ENCODE measurements around the gene JAGN1. TPM values are rescaled to one million over a fixed set of nuclear protein-coding genes. Genes with fewer than 3 reads are reported as not detected.

Gene JAGN1
- total and polyA plus RNA-seq, 7 experiments from 2014 or later = 16.0 to 54.5 (median 29.1) TPM

DNA sequence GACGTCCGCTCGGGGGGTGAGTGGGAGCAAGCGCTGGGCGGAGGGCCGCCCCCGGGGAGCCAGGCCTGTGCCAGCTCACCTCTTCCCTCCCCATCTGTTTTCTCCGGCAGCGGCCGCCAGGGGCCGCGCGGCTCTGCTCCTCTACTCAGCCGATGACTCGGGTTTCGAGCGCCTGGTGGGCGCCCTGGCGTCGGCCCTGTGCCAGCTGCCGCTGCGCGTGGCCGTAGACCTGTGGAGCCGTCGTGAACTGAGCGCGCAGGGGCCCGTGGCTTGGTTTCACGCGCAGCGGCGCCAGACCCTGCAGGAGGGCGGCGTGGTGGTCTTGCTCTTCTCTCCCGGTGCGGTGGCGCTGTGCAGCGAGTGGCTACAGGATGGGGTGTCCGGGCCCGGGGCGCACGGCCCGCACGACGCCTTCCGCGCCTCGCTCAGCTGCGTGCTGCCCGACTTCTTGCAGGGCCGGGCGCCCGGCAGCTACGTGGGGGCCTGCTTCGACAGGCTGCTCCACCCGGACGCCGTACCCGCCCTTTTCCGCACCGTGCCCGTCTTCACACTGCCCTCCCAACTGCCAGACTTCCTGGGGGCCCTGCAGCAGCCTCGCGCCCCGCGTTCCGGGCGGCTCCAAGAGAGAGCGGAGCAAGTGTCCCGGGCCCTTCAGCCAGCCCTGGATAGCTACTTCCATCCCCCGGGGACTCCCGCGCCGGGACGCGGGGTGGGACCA lies 42.6 kb downstream of the JAGN1 start:
- Mint-ChIP-seq H3K4me1 (peaks cover 30 to 58% (median 48%) of the 10 kb centered on the region in 7 donors), H3K27me3 (no peaks in the 10 kb centered on the region), H3K4me3 (peak overlapping the region; percentile 71 to 99 (median 98)), H3K27ac (peak overlapping the region; percentile 94 to 100 (median 99)), H3K9me3 (peaks cover 0 to 1% (median 0%) of the 10 kb centered on the region in 11 donors), H3K36me3 (peaks cover 0 to 7% (median 4%) of the 10 kb centered on the region in 5 donors)
- Histone ChIP-seq H3K27ac (ENCODE audit: low read depth, low read length) (peak overlapping the region; percentile 98), H3K36me3 (ENCODE audit: control insufficient read depth in 2 of 3, insufficient read depth in 3 of 3, low read length in 3 of 3) (peaks cover 0 to 13% (median 4%) of the 10 kb centered on the region in 3 experiments), H3K9me3 (ENCODE audit: control insufficient read depth in 2 of 3, low read length in 3 of 3) (no peaks in the 10 kb centered on the region), H3K4me3 (ENCODE audit: low read length) (peak overlapping the region; percentile 98), H3K4me1 (ENCODE audit: control insufficient read depth in 2 of 2, insufficient read depth in 2 of 2, low read length in 2 of 2) (peaks cover 25 to 28% of the 10 kb centered on the region in 2 donors), H3K27me3 (ENCODE audit: control insufficient read depth in 2 of 2, insufficient read depth in 2 of 2, low read length in 2 of 2) (no peaks in the 10 kb centered on the region)
- intact Hi-C loops (cut with micrococcal nuclease) = loop anchor here (1.0 to 10.0 kb wide), 26 partner anchors 13 to 568 kb away; partner anchors contain the start of genes BRK1 (in 2 of the 2), BRPF1 (in 2 of the 2), EMC3 (in 2 of the 2) and FANCD2 (in 2 of the 2)
- DNase-seq (peak; percentile 76 to 88 (median 84)), ATAC-seq (peak; percentile 74)
- ChIA-PET POLR2A (interaction anchor here (0.6 to 5.2 kb wide), 43 partner anchors 9 to 504 kb away, joined by 3 to 64 read pairs (median 7); partner anchors contain the start of genes ARPC4, BRPF1, CAMK1 and EMC3), CTCF (interaction anchor here (0.5 to 5.3 kb wide), 13 partner anchors 8 to 388 kb away, joined by 3 to 35 read pairs (median 4); partner anchors contain the start of genes FANCD2, MTMR14, PRRT3 and RPUSD3)

DNA sequence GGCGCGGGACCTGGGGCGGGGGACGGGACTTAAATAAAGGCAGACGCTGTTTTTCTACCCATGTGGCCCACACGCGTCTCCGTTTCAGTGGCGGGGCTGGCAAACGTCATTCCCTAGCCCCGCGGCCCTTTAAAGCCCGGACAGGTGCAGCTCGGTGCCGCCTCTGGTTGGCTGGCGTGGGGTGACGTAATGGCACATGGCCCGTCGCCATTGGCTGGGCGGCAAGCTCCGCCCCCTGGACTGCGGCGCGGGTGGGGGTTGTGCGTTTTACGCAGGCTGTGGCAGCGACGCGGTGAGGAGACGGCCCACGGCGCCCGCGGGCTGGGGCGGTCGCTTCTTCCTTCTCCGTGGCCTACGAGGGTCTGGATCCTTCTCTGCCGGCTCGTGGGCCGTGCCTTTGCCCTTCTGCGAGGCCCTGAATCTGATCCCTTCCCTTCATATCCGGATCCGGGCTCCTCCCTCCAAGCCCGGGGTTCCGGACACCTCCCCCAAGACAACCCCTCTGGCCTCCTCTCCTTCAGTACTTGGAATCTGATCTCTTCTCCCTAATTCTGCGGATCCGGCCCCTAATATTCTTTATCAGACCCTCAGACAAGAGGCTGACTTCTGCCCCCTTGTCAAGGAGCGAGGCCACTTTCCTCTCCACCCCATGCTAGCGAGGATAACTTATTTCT lies 43.3 kb downstream of the JAGN1 start, which contains the start of gene CRELD1:
Gene CRELD1 (plus strand): TSS at position 274 of the 674 bp plus-strand sequence. CDS start 605 bp downstream, outside the sequence.
- POLR2A ChIA-PET = interaction anchor here (0.6 to 5.2 kb wide), 41 partner anchors 8 to 503 kb away, joined by 3 to 64 read pairs (median 8); partner anchors contain the start of genes ARPC4, BRPF1, CAMK1 and EMC3
- H3K27ac Mint-ChIP-seq = peak within 1 kb of the TSS; percentile 94 to 100 (median 99)
- peaks cover 30 to 58% (median 48%) of the 10 kb centered on the region in 7 donors for H3K4me1 Mint-ChIP-seq
- intact Hi-C loops (cut with micrococcal nuclease) = loop anchor here (1.0 to 10.0 kb wide), 27 partner anchors 13 to 569 kb away; partner anchors contain the start of genes BRK1 (in 2 of the 2), BRPF1 (in 2 of the 2), EMC3 (in 2 of the 2) and FANCD2 (in 2 of the 2)
- H3K36me3 Mint-ChIP-seq = peaks cover 0 to 7% (median 4%) of the 10 kb centered on the region in 5 donors
- DNase-seq = peak; percentile 94 to 98 (median 98)
- H3K9me3 ChIP-seq (ENCODE audit: control insufficient read depth in 2 of 3, low read length in 3 of 3) = no peaks in the 10 kb centered on the region
- peak within 1 kb of the TSS; percentile 71 to 99 (median 98) for H3K4me3 Mint-ChIP-seq
- H3K27me3 Mint-ChIP-seq = no peaks in the 10 kb centered on the region
- peak within 1 kb of the TSS; percentile 98 for H3K4me3 ChIP-seq (ENCODE audit: low read length)
- peaks cover 0 to 1% (median 0%) of the 10 kb centered on the region in 11 donors for H3K9me3 Mint-ChIP-seq
- H3K4me1 ChIP-seq (ENCODE audit: control insufficient read depth in 2 of 2, insufficient read depth in 2 of 2, low read length in 2 of 2) = peaks cover 25 to 28% of the 10 kb centered on the region in 2 donors
- CTCF ChIA-PET = interaction anchor here (0.5 to 5.3 kb wide), 9 partner anchors 9 to 388 kb away, joined by 3 to 35 read pairs (median 5); partner anchors contain the start of genes FANCD2, MTMR14, PRRT3 and RPUSD3
- H3K36me3 ChIP-seq (ENCODE audit: control insufficient read depth in 2 of 3, insufficient read depth in 3 of 3, low read length in 3 of 3) = peaks cover 0 to 17% (median 4%) of the 10 kb centered on the region in 3 experiments
- H3K27ac ChIP-seq (ENCODE audit: low read depth, low read length) = peak within 1 kb of the TSS; percentile 98
- H3K27me3 ChIP-seq (ENCODE audit: control insufficient read depth in 2 of 2, insufficient read depth in 2 of 2, low read length in 2 of 2) = no peaks in the 10 kb centered on the region
- ATAC-seq = peak; percentile 92

DNA sequence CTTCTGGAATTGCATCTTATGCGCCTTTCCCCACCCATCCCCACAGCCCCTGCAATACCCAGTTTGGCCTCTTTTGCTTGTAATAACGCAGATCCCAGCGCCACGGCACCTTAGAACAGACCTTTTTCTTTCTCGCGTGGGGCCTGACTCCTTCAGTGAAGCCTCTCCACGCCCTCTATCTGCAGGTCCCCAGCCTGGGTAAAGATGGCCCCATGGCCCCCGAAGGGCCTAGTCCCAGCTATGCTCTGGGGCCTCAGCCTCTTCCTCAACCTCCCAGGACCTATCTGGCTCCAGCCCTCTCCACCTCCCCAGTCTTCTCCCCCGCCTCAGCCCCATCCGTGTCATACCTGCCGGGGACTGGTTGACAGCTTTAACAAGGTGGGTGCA lies 43.8 kb downstream of the JAGN1 start:
- DNase-seq (peak in 1 of 9 donors; percentile 65), ATAC-seq (peak; percentile 5)
- Mint-ChIP-seq H3K27me3 (no peaks in the 10 kb centered on the region), H3K9me3 (peaks cover 0 to 1% (median 0%) of the 10 kb centered on the region in 11 donors), H3K4me1 (peaks cover 30 to 58% (median 48%) of the 10 kb centered on the region in 7 donors), H3K27ac (peak overlapping the region; percentile 94 to 100 (median 99)), H3K4me3 (peak overlapping the region; percentile 71 to 99 (median 98)), H3K36me3 (peaks cover 0 to 7% (median 4%) of the 10 kb centered on the region in 5 donors)
- Histone ChIP-seq H3K4me1 (ENCODE audit: control insufficient read depth in 2 of 2, insufficient read depth in 2 of 2, low read length in 2 of 2) (peaks cover 25 to 28% of the 10 kb centered on the region in 2 donors), H3K9me3 (ENCODE audit: control insufficient read depth in 2 of 3, low read length in 3 of 3) (no peaks in the 10 kb centered on the region), H3K27me3 (ENCODE audit: control insufficient read depth in 2 of 2, insufficient read depth in 2 of 2, low read length in 2 of 2) (no peaks in the 10 kb centered on the region), H3K27ac (ENCODE audit: low read depth, low read length) (peak overlapping the region; percentile 98), H3K36me3 (ENCODE audit: control insufficient read depth in 2 of 3, insufficient read depth in 3 of 3, low read length in 3 of 3) (peaks cover 0 to 17% (median 4%) of the 10 kb centered on the region in 3 experiments), H3K4me3 (ENCODE audit: low read length) (peak overlapping the region; percentile 98)
- ChIA-PET CTCF (interaction anchor here (0.9 to 5.3 kb wide), 3 partner anchors 9 to 387 kb away, joined by 3 to 35 read pairs (median 6); no protein-coding TSS in a partner anchor), POLR2A (interaction anchor here (0.7 to 5.2 kb wide), 26 partner anchors 12 to 387 kb away, joined by 3 to 64 read pairs (median 7); partner anchors contain the start of genes ARPC4, CAMK1, EMC3 and FANCD2)
- intact Hi-C loops (cut with micrococcal nuclease) = loop anchor here in 1 of 2 donors (1.0 to 10.0 kb wide), 5 partner anchors 183 to 569 kb away; partner anchors contain the start of genes BRK1, MTMR14, OGG1 and THUMPD3

DNA sequence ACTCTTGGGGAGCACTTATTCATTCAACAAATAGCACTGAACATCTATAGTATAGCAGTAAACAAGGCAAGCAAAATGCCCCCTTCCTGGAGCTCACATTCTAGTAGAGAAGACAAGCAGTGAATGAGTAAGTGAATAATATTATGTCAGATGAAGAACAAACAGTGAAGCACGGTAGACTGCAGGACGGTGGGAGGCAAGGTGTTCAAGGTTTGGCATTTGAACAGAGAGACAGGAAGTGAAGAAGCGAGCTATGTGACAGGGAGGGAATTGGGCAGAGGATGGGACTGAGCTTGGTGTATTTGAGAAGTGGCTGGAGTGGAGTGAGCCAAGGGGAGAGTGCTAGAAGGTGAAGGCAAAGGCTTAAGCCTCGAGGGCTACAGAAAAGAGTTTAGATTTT lies 44.6 kb downstream of the JAGN1 start:
- H3K4me3 Mint-ChIP-seq = peak overlapping the region; percentile 71 to 99 (median 98)
- H3K4me1 ChIP-seq (ENCODE audit: control insufficient read depth in 2 of 2, insufficient read depth in 2 of 2, low read length in 2 of 2) = peaks cover 25 to 28% of the 10 kb centered on the region in 2 donors
- H3K9me3 ChIP-seq (ENCODE audit: control insufficient read depth in 2 of 3, low read length in 3 of 3) = no peaks in the 10 kb centered on the region
- POLR2A ChIA-PET = interaction anchor here (0.8 to 5.2 kb wide), 13 partner anchors 10 to 386 kb away, joined by 3 to 64 read pairs (median 5); partner anchors contain the start of genes ARPC4, FANCD2, IL17RC and JAGN1
- no peaks in the 10 kb centered on the region for H3K27me3 Mint-ChIP-seq
- CTCF ChIA-PET = interaction anchor here (5.3 kb wide), 1 partner anchor 11 kb away, joined by 35 read pairs; no protein-coding TSS in a partner anchor
- ATAC-seq (no peak), DNase-seq (peak in 1 of 9 donors; percentile 19)
- intact Hi-C loops (cut with micrococcal nuclease) = loop anchor here in 1 of 2 donors (1.0 to 10.0 kb wide), 5 partner anchors 182 to 570 kb away; partner anchors contain the start of genes BRK1, MTMR14, OGG1 and THUMPD3
- H3K27me3 ChIP-seq (ENCODE audit: control insufficient read depth in 2 of 2, insufficient read depth in 2 of 2, low read length in 2 of 2) = no peaks in the 10 kb centered on the region
- peak overlapping the region; percentile 98 for H3K27ac ChIP-seq (ENCODE audit: low read depth, low read length)
- peak overlapping the region; percentile 98 for H3K4me3 ChIP-seq (ENCODE audit: low read length)
- peaks cover 0 to 17% (median 4%) of the 10 kb centered on the region in 3 experiments for H3K36me3 ChIP-seq (ENCODE audit: control insufficient read depth in 2 of 3, insufficient read depth in 3 of 3, low read length in 3 of 3)
- peak overlapping the region; percentile 94 to 100 (median 99) for H3K27ac Mint-ChIP-seq
- H3K36me3 Mint-ChIP-seq = peaks cover 0 to 7% (median 4%) of the 10 kb centered on the region in 5 donors
- H3K4me1 Mint-ChIP-seq = peaks cover 30 to 58% (median 48%) of the 10 kb centered on the region in 7 donors
- H3K9me3 Mint-ChIP-seq = peaks cover 0 to 1% (median 0%) of the 10 kb centered on the region in 11 donors

DNA sequence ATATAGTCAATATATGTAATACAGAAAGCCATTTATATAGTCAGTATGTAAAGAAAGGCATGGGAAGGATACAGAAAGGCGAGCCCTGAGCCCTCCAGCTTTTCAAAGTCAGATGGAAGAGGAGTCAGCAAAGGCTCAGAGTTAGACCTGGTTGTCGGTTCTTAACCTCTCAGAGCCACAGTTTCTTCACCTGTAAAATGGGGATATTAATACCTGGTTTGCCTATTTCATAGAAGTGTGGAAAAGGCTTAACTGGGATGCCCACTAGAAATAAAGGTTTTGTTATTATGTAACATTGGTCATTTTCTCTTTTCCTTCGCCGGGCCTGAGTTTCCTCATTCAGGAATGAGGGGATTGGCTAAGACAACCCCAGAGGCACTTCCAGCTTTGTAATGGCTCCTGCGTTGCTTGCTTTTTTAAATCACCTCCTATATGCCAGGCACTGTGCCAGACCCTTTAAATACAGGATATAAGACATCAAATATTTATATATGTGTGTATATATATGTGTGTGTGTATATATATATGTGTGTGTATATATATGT lies 45.6 kb downstream of the JAGN1 start:
- ChIA-PET CTCF (interaction anchor here (5.3 kb wide), 1 partner anchor 10 kb away, joined by 35 read pairs; no protein-coding TSS in a partner anchor), POLR2A (interaction anchor here (1.0 to 5.2 kb wide), 3 partner anchors 11 to 308 kb away, joined by 3 to 64 read pairs (median 6); partner anchors contain the start of gene JAGN1)
- no peak overlapping the region for H3K4me3 ChIP-seq (ENCODE audit: low read length)
- peaks cover 0 to 21% (median 4%) of the 10 kb centered on the region in 3 experiments for H3K36me3 ChIP-seq (ENCODE audit: control insufficient read depth in 2 of 3, insufficient read depth in 3 of 3, low read length in 3 of 3)
- Mint-ChIP-seq H3K4me1 (peaks cover 28 to 53% (median 39%) of the 10 kb centered on the region in 7 donors), H3K4me3 (peak overlapping the region in 4 of 10 donors; percentile 38 to 99 (median 83)), H3K27me3 (no peaks in the 10 kb centered on the region), H3K9me3 (peaks cover 0 to 1% (median 0%) of the 10 kb centered on the region in 11 donors), H3K36me3 (peaks cover 0 to 7% (median 4%) of the 10 kb centered on the region in 5 donors), H3K27ac (peak overlapping the region in 5 of 9 donors; percentile 45 to 100 (median 99))
- H3K4me1 ChIP-seq (ENCODE audit: control insufficient read depth in 2 of 2, insufficient read depth in 2 of 2, low read length in 2 of 2) = peaks cover 25 to 28% of the 10 kb centered on the region in 2 donors
- H3K27ac ChIP-seq (ENCODE audit: low read depth, low read length) = no peak overlapping the region
- no peaks in the 10 kb centered on the region for H3K9me3 ChIP-seq (ENCODE audit: control insufficient read depth in 2 of 3, low read length in 3 of 3)
- intact Hi-C loops (cut with micrococcal nuclease) = loop anchor here in 1 of 2 donors (10.0 kb wide), 2 partner anchors 291 to 571 kb away; partner anchors contain the start of genes MTMR14 and THUMPD3
- no peak for DNase-seq
- ATAC-seq = no peak
- no peaks in the 10 kb centered on the region for H3K27me3 ChIP-seq (ENCODE audit: control insufficient read depth in 2 of 2, insufficient read depth in 2 of 2, low read length in 2 of 2)
